IMR-90 (cell line): Measurements from ENCODE around the gene ZNF423. TPM values are rescaled to one million over a fixed set of nuclear protein-coding genes. Genes with fewer than 3 reads are reported as not detected.

ENCODE experiments used
- ATAC-seq: fragments of 200-7000 bp; cut with Tn5 transposase; 2 replicates; pipeline ENCODE4 v1.9.1; 2020; ENCODE audit warnings: low read depth, mild to moderate bottlenecking, moderate library complexity
- BruUV-seq: library from RNA; stranded (reverse); fragments of 400-500 nt; replicated peaks from 2 replicates; lab custom pipeline; 2021; lab: Mats Ljungman, UMichigan
- CTCF ChIA-PET: fragments of 300-600 bp; formaldehyde crosslinking; extraction: SDS; loops from one replicate; lab custom pipeline; 2021; ENCODE audit warnings: antibody characterized with exemption; lab: Yijun Ruan, JAX
- POLR2A ChIA-PET: fragments of 300-600 bp; sonication (Branson Sonifier 250); formaldehyde crosslinking; loops from one replicate; lab custom pipeline; 2022; ENCODE audit warnings: antibody characterized with exemption; ENCODE audit not compliant: unreplicated experiment; lab: Charles Lee
- DNase-seq: peaks from one replicate; pipeline ENCODE4 v3.0.0; 2013
- H2AFZ ChIP-seq: replicated peaks from 2 replicates; pipeline ENCODE3; 2013; ENCODE audit warnings: low read length, mild to moderate bottlenecking; ENCODE audit not compliant: poor library complexity
- H2AK5ac ChIP-seq: 2 replicates; pipeline ENCODE4 v1.6.1; 2013; ENCODE audit warnings: low read depth, low read length, inconsistent platforms
- H2AK9ac ChIP-seq: replicated peaks from 2 replicates; pipeline ENCODE3; 2013; ENCODE audit warnings: mild to moderate bottlenecking, low read depth, low read length, moderate library complexity; ENCODE audit not compliant: poor library complexity
- H2BK120ac ChIP-seq: 2 replicates; pipeline ENCODE4 v1.6.1; 2013; ENCODE audit warnings: low read depth, low read length, inconsistent platforms
- H2BK15ac ChIP-seq: 3 replicates; pipeline ENCODE4 v1.6.1; 2013; ENCODE audit warnings: low read depth, low read length, inconsistent platforms
- H2BK20ac ChIP-seq: 2 replicates; pipeline ENCODE4 v1.6.1; 2013; ENCODE audit warnings: low read depth, mild to moderate bottlenecking, inconsistent platforms, low read length, moderate library complexity
- H2BK5ac ChIP-seq: 2 replicates; pipeline ENCODE4 v1.6.1; 2013; ENCODE audit warnings: mild to moderate bottlenecking, low read depth, low read length, inconsistent platforms; ENCODE audit not compliant: poor library complexity, severe bottlenecking
- H3K14ac ChIP-seq: replicated peaks from 2 replicates; pipeline ENCODE4 v1.6.1; 2013; ENCODE audit warnings: low read depth, low read length, inconsistent platforms
- H3K18ac ChIP-seq: 2 replicates; pipeline ENCODE4 v1.6.1; 2013; ENCODE audit warnings: low read depth, low read length, control low read depth
- H3K23ac ChIP-seq: 2 replicates; pipeline ENCODE4 v1.6.1; 2013; ENCODE audit warnings: low read depth, low read length, inconsistent platforms
- H3K27ac ChIP-seq: 2 replicates; pipeline ENCODE4 v1.5.1; 2013; ENCODE audit warnings: mild to moderate bottlenecking, control low read depth, low read length; ENCODE audit not compliant: insufficient read depth
- H3K27me3 ChIP-seq: 2 replicates; pipeline ENCODE4 v1.6.1; 2013; ENCODE audit warnings: low read length; ENCODE audit not compliant: control insufficient read depth, insufficient read depth
- H3K36me3 ChIP-seq: 2 replicates; pipeline ENCODE4 v1.6.1; 2013; ENCODE audit warnings: low read length, mixed read lengths; ENCODE audit not compliant: control insufficient read depth, insufficient read depth
- H3K4ac ChIP-seq: 2 replicates; pipeline ENCODE4 v1.6.1; 2013; ENCODE audit warnings: low read depth, low read length, inconsistent platforms
- H3K4me1 ChIP-seq: 2 replicates; pipeline ENCODE4 v1.6.1; 2013; ENCODE audit warnings: low read length, mixed read lengths; ENCODE audit not compliant: control insufficient read depth, insufficient read depth
- H3K4me2 ChIP-seq: 2 replicates; pipeline ENCODE4 v1.6.1; 2013; ENCODE audit warnings: low read depth, mild to moderate bottlenecking, control low read depth, low read length, moderate library complexity
- H3K4me3 ChIP-seq: 2 replicates; pipeline ENCODE4 v1.5.1; 2013; ENCODE audit warnings: low read depth, mild to moderate bottlenecking, control low read depth, low read length, moderate library complexity; ENCODE audit not compliant: insufficient read depth
- H3K56ac ChIP-seq: 2 replicates; pipeline ENCODE4 v1.6.1; 2013; ENCODE audit warnings: low read length, inconsistent platforms; ENCODE audit not compliant: insufficient read depth; ENCODE audit errors: extremely low read depth
- H3K79me1 ChIP-seq, 2 experiments: 2 replicates each; pipeline ENCODE4 v1.6.1; 2013; ENCODE audit warnings: low read length in 2 of 2, inconsistent platforms in 1 of 2, low read depth in 1 of 2
- H3K9ac ChIP-seq: 2 replicates; pipeline ENCODE4 v1.6.1; 2013; ENCODE audit warnings: low read depth, low read length, control low read depth
- H3K9me1 ChIP-seq: 2 replicates; pipeline ENCODE4 v1.6.1; 2013; ENCODE audit warnings: low read length, inconsistent platforms; ENCODE audit not compliant: insufficient read depth
- H3K9me3 ChIP-seq: 2 replicates; pipeline ENCODE4 v1.6.1; 2013; ENCODE audit warnings: low read length; ENCODE audit not compliant: control insufficient read depth, insufficient read depth
- H4K20me1 ChIP-seq: 2 replicates; pipeline ENCODE4 v1.6.1; 2013; ENCODE audit warnings: low read length, inconsistent platforms; ENCODE audit not compliant: insufficient read depth
- H4K5ac ChIP-seq: 2 replicates; pipeline ENCODE4 v1.6.1; 2013; ENCODE audit warnings: mild to moderate bottlenecking, low read depth, low read length, control low read depth
- H4K8ac ChIP-seq, 2 experiments: 2 replicates each; pipeline ENCODE4 v1.6.1; 2013; ENCODE audit warnings: low read depth in 2 of 2, low read length in 2 of 2, control low read depth in 1 of 2, inconsistent platforms in 1 of 2
- H4K91ac ChIP-seq: 2 replicates; pipeline ENCODE4 v1.6.1; 2013; ENCODE audit warnings: low read depth, low read length, inconsistent platforms; ENCODE audit not compliant: insufficient read depth
- BHLHE40 ChIP-seq: fragments of 150-350 bp; IDR thresholded peaks from 2 replicates; pipeline ENCODE4 v1.6.1; 2016; ENCODE audit warnings: mild to moderate bottlenecking, low read depth, low read length
- CHD1 ChIP-seq: IDR thresholded peaks from 2 replicates; pipeline ENCODE4 v1.6.1; 2012; ENCODE audit warnings: low read depth, low read length, improper control_type of control experiment
- FOS ChIP-seq: fragments of 150-350 bp; IDR thresholded peaks from 2 replicates; pipeline ENCODE4 v1.6.1; 2016; ENCODE audit warnings: low read depth, low read length
- MAZ ChIP-seq: IDR thresholded peaks from 2 replicates; pipeline ENCODE4 v1.6.1; 2012; ENCODE audit warnings: low read depth, mild to moderate bottlenecking, low read length, improper control_type of control experiment, moderate library complexity, borderline replicate concordance
- RCOR1 ChIP-seq: IDR thresholded peaks from 2 replicates; pipeline ENCODE4 v1.6.1; 2012; ENCODE audit warnings: mild to moderate bottlenecking, low read length, improper control_type of control experiment; ENCODE audit not compliant: insufficient replicate concordance
- WGBS, 2 experiments: methylation state at CpG; one replicate each; pipeline versions ENCODE4 v1.1.5 to v1.1.7; 2013; ENCODE audit warnings: missing lambda C conversion rate in 2 of 2; ENCODE audit not compliant: insufficient read length in 1 of 2; ENCODE audit errors: extremely low coverage in 2 of 2; 5-methylcytosine and 5-hydroxymethylcytosine counted together
- dilution Hi-C: fragments of 300-500 bp; cut with HindIII; formaldehyde crosslinking; loops from one replicate; pipeline ENCODE4 v1.14.3; 2018; ENCODE audit warnings: low sequenced_read_pairs; ENCODE audit not compliant: unreplicated experiment
- in situ Hi-C: fragments of 300-500 bp; cut with MboI; formaldehyde crosslinking; loops from 3 replicates; pipeline ENCODE4 v1.14.3; 2019; ENCODE audit warnings: low sequenced_read_pairs, inconsistent platforms, mixed read lengths
- intact Hi-C: fragments of 100-400 bp; cut with micrococcal nuclease; formaldehyde crosslinking; loops from 2 replicates; pipeline ENCODE4 v1.10.0; 2022
- polyA plus RNA-seq, 3 experiments: library from polyadenylated mRNA; depleted of rRNA; stranded (reverse); fragments of >200 nt; gene quantifications; 2 replicates each; pipeline ENCODE4 v1.2.3, GENCODE V29; 2012; ENCODE audit warnings: low replicate concordance in 1 of 3
- total RNA-seq: library from RNA; depleted of rRNA; stranded (reverse); fragments of >200 nt; gene quantifications from 2 replicates; pipeline ENCODE4 v1.2.3, GENCODE V29; 2012

The ZNF423 gene
- total and polyA plus RNA-seq, 2 of the 4 experiments (the other 2 are of a cell fraction): under 0.01 to 0.10 TPM

GRCh38 chr16:49545243-49545642 lies 310.7 kb downstream of the ZNF423 start:
- H3K14ac ChIP-seq: no peak overlapping the region
- H3K4me1 ChIP-seq: no peaks in the 10 kb centered on the region
- in situ Hi-C loops: no loop called here
- no peak overlapping the region for H3K56ac ChIP-seq
- POLR2A ChIA-PET: no interaction called here
- H4K20me1 ChIP-seq: no peaks in the 10 kb centered on the region
- intact Hi-C loops: no loop called here
- dilution Hi-C loops: no loop called here
- H2AK5ac ChIP-seq: no peak overlapping the region
- ATAC-seq (no peak), DNase-seq (no peak)
- no peak overlapping the region for H3K4me3 ChIP-seq
- no peak overlapping the region for H4K8ac ChIP-seq
- no peaks in the 10 kb centered on the region for H3K79me1 ChIP-seq
- H3K4ac ChIP-seq: no peak overlapping the region
- no peaks in the 10 kb centered on the region for H3K9me3 ChIP-seq
- no peak overlapping the region for H2BK5ac ChIP-seq
- H2BK120ac ChIP-seq: no peak overlapping the region
- H3K9ac ChIP-seq: no peak overlapping the region
- TF ChIP-seq MAZ: no peak
- TF ChIP-seq FOS: no peak
- TF ChIP-seq BHLHE40: no peak
- TF ChIP-seq RCOR1: no peak
- TF ChIP-seq CHD1: no peak
- no peak overlapping the region for H3K23ac ChIP-seq
- H3K9me1 ChIP-seq: no peaks in the 10 kb centered on the region
- no peak overlapping the region for H2BK20ac ChIP-seq
- BruUV-seq: no TSS peak
- H3K27ac ChIP-seq: no peak overlapping the region
- no peak overlapping the region for H3K4me2 ChIP-seq
- no peak overlapping the region for H3K18ac ChIP-seq
- no peak overlapping the region for H2AFZ ChIP-seq
- no peaks in the 10 kb centered on the region for H3K36me3 ChIP-seq
- WGBS, 2 experiments: no CpG with 5 or more reads among the region's 4 CpGs
- H3K27me3 ChIP-seq: peaks cover 6% of the 10 kb centered on the region
- no peak overlapping the region for H4K91ac ChIP-seq
- no peak overlapping the region for H4K5ac ChIP-seq
- CTCF ChIA-PET: interaction anchor here (1.2 kb wide), 1 partner anchor 11 kb away, joined by 3 read pairs; no protein-coding TSS in a partner anchor
- H2BK15ac ChIP-seq: no peak overlapping the region
- H2AK9ac ChIP-seq: no peak overlapping the region
